DND-41 (cell line): Measurements from ENCODE around the gene APOO.

Experiments used
- CTCF ChIP-seq: IDR thresholded peaks from 2 replicates; pipeline ENCODE4 v1.5.1; 2012; ENCODE audit warnings: borderline replicate concordance, low read length, moderate library complexity, mild to moderate bottlenecking; ENCODE audit not compliant: poor library complexity, severe bottlenecking; ENCODE audit errors: extremely low read depth
- EZH2 ChIP-seq: IDR thresholded peaks from 3 replicates; pipeline ENCODE4 v1.6.1; 2012; ENCODE audit warnings: borderline replicate concordance, low read depth, mild to moderate bottlenecking, moderate library complexity, low read length, inconsistent platforms; ENCODE audit not compliant: severe bottlenecking

GRCh38 chrX:23919706-23920320 is 12.1 kb upstream of the APOO start:
- TF ChIP-seq CTCF = no peak
- no peak for TF ChIP-seq EZH2
